HCT116 (cell line): Measurements from ENCODE around the gene NUDT8.

Experiments used
- CEBPB ChIP-seq: IDR thresholded peaks from 2 replicates; pipeline ENCODE4 v1.6.1; 2012; ENCODE audit warnings: low read depth
- EZH2 ChIP-seq: fragments of 200-600 bp; sonication (generic); IDR thresholded peaks from 2 replicates; pipeline ENCODE4 v1.6.1; 2017; ENCODE audit warnings: antibody characterized with exemption, mixed run types
- EZH2phosphoT487 ChIP-seq: fragments of 200-600 bp; IDR thresholded peaks from 2 replicates; pipeline ENCODE4 v1.6.1; 2018; ENCODE audit warnings: antibody characterized with exemption, borderline replicate concordance
- POLR2A ChIP-seq: IDR thresholded peaks from 2 replicates; pipeline ENCODE4 v1.7.0; 2011; ENCODE audit warnings: borderline replicate concordance; ENCODE audit not compliant: insufficient read depth, insufficient read length; ENCODE audit errors: extremely low read depth
- ZBTB33 ChIP-seq: IDR thresholded peaks from 2 replicates; pipeline ENCODE4 v1.6.1; 2011; ENCODE audit warnings: mild to moderate bottlenecking, low read length, moderate library complexity; ENCODE audit not compliant: insufficient replicate concordance; ENCODE audit errors: extremely low read depth
- ZNF274 ChIP-seq: fragments of 200-500 bp; sonication (Bioruptor generic); IDR thresholded peaks from 2 replicates; pipeline ENCODE4 v1.6.1; 2014; ENCODE audit warnings: mild to moderate bottlenecking, low read depth, low read length, inconsistent platforms
- TF ChIP-seq, protein P1 (sequence below), 3 experiments: fragments of 200-600 bp in 1 of 3; sonication (generic) in 1 of 3; IDR thresholded peaks in 2 of 3; conservative IDR thresholded peaks in 1 of 3; 2 replicates each; pipeline ENCODE4 v1.5.1; 2012 to 2017; ENCODE audit warnings: low read depth in 2 of 3, low read length in 2 of 3, antibody characterized with exemption in 1 of 3, borderline replicate concordance in 1 of 3, control low read depth in 1 of 3, mild to moderate bottlenecking in 1 of 3, mixed read lengths in 1 of 3, mixed run types in 1 of 3, moderate library complexity in 1 of 3; ENCODE audit not compliant: insufficient read depth in 1 of 3

DNA sequence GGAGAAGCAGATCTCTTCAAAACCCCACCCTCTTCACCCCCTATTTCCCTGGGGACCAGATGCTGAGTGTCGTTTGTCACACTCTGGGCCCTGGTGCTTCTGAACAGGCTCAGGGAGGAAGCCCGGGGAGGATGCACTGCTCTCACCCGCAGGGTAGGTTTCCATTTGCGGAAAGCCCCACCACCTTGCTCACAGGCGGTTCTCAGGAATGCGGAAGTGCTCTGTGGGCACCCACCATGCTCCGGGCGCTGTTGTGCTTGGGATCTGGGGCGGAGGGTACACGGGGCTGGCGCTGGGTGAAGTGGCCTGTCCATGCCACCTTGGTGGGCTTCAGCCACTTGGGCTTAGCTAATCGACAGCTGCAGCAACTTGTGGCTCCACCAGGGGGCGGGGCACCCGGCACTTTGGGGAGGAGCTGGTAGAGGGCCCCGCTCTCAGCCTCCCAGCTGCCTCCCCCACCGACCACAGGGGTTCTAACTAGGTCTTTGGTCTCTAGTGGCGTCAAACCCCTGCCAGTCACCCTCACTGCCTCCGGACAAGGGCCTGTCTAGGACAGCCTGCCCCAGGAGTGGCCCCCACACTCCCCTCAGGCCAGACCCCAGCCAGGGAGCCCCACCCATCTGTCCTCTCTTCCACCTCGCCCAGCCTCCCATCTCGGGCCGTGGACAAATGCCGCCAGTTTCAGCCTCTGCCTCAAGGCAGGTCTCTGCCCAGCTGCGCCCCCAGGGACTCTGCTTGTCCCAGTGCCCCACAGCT, 15.6 kb downstream of the NUDT8 start:
- TF ChIP-seq, protein P1, sequence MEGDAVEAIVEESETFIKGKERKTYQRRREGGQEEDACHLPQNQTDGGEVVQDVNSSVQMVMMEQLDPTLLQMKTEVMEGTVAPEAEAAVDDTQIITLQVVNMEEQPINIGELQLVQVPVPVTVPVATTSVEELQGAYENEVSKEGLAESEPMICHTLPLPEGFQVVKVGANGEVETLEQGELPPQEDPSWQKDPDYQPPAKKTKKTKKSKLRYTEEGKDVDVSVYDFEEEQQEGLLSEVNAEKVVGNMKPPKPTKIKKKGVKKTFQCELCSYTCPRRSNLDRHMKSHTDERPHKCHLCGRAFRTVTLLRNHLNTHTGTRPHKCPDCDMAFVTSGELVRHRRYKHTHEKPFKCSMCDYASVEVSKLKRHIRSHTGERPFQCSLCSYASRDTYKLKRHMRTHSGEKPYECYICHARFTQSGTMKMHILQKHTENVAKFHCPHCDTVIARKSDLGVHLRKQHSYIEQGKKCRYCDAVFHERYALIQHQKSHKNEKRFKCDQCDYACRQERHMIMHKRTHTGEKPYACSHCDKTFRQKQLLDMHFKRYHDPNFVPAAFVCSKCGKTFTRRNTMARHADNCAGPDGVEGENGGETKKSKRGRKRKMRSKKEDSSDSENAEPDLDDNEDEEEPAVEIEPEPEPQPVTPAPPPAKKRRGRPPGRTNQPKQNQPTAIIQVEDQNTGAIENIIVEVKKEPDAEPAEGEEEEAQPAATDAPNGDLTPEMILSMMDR (IDR thresholded peaks at IDR 0.05 in 2 of 3, conservative IDR thresholded peaks at IDR 0.05 in 1 of 3; ENCODE audit: borderline replicate concordance in 1 of 3, insufficient read depth in 1 of 3, low read depth in 2 of 3, low read length in 2 of 3): peak; percentile 48 to 85 (median 72); a peak in 5 of 6 replicates
- TF ChIP-seq EZH2 (no peak), EZH2phosphoT487 (no peak), ZNF274 (no peak), CEBPB (no peak), ZBTB33 (no peak), POLR2A (no peak)
